Measurements from ENCODE around the gene RARB. TPM values are rescaled to one million over a fixed set of nuclear protein-coding genes. Genes with fewer than 3 reads are reported as not detected.

The RARB gene
- total and polyA plus RNA-seq, 9 of the 15 experiments (the other 6 are each of a cell fraction or from before 2014, with no cell fraction given): 0.15 to 1.3 (median 0.27) TPM

DNA sequence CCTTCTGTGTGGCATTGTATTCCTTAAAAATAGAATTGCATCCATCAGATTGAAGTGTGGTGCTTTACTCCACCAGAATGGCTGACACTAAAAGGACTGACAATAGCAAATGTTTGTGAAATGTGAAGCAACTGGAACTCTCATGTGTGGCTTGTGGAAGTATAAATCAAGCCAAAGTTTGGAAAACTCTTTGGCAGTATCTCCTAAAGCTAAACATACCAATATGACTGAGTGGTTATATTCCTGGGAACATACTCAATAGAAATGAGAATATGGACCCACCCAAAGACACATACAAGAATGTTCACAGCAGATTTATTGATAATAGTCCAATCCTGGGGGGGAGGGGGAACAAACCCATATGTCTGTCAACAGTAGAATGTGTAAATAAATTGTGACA lies 87.1 kb downstream of the RARB start:
- Histone ChIP-seq H3K27ac (ENCODE audit: extremely low read depth, low read depth, low read length) (no peak overlapping the region), H3K9me3 (replicated peaks; ENCODE audit: control insufficient read depth, insufficient read depth, low read depth, low read length) (no peaks in the 10 kb centered on the region), H4K20me1 (replicated peaks; ENCODE audit: control insufficient read depth, insufficient read depth, low read length) (no peaks in the 10 kb centered on the region), H3K4me2 (ENCODE audit: insufficient read depth, low read length) (no peak overlapping the region), H3K9ac (ENCODE audit: insufficient read depth in 1 of 2, low read depth in 2 of 2, low read length in 2 of 2) (no peak overlapping the region), H3K4me1 (replicated peaks in 1 of 2; ENCODE audit: control insufficient read depth in 2 of 2, insufficient read depth in 2 of 2, low read length in 2 of 2) (no peaks in the 10 kb centered on the region), H3K79me2 (ENCODE audit: control insufficient read depth, insufficient read depth, low read length) (no peaks in the 10 kb centered on the region), H3K9me1 (ENCODE audit: control insufficient read depth, insufficient read depth, low read length) (no peaks in the 10 kb centered on the region), H3K36me3 (ENCODE audit: control insufficient read depth, insufficient read depth, low read length) (no peaks in the 10 kb centered on the region), H3K27me3 (ENCODE audit: control insufficient read depth in 2 of 2, insufficient read depth in 2 of 2, low read length in 2 of 2) (peaks cover 0 to 6% of the 10 kb centered on the region in 2 experiments; a peak in 2 of 5 replicates), H2AFZ (ENCODE audit: low read depth, low read length) (no peak overlapping the region), H3K4me3 (no peak overlapping the region)
- POLR2A ChIA-PET: no interaction called here
- TF ChIP-seq ZNF785 (CRISPR knock-in tag; IDR thresholded peaks at IDR 0.05): no peak
- TF ChIP-seq ASH1L (IDR thresholded peaks at IDR 0.05; ENCODE audit: borderline replicate concordance, low read depth, partially characterized antibody): no peak
- TF ChIP-seq ZNF3 (CRISPR knock-in tag; IDR thresholded peaks at IDR 0.05): no peak
- TF ChIP-seq FOXP1 (CRISPR knock-in tag; IDR thresholded peaks at IDR 0.05): no peak
- TF ChIP-seq, protein P1, sequence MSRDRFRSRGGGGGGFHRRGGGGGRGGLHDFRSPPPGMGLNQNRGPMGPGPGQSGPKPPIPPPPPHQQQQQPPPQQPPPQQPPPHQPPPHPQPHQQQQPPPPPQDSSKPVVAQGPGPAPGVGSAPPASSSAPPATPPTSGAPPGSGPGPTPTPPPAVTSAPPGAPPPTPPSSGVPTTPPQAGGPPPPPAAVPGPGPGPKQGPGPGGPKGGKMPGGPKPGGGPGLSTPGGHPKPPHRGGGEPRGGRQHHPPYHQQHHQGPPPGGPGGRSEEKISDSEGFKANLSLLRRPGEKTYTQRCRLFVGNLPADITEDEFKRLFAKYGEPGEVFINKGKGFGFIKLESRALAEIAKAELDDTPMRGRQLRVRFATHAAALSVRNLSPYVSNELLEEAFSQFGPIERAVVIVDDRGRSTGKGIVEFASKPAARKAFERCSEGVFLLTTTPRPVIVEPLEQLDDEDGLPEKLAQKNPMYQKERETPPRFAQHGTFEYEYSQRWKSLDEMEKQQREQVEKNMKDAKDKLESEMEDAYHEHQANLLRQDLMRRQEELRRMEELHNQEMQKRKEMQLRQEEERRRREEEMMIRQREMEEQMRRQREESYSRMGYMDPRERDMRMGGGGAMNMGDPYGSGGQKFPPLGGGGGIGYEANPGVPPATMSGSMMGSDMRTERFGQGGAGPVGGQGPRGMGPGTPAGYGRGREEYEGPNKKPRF (IDR thresholded peaks at IDR 0.05; ENCODE audit: low read depth, low read length): no peak
- TF ChIP-seq SMAD3 (CRISPR knock-in tag; conservative IDR thresholded peaks at IDR 0.05): no peak
- TF ChIP-seq TRIM28 (IDR thresholded peaks at IDR 0.05): no peak
- TF ChIP-seq RBM17 (IDR thresholded peaks at IDR 0.05; ENCODE audit: borderline replicate concordance, low read depth, low read length): no peak
- TF ChIP-seq ZEB2 (IDR thresholded peaks at IDR 0.05): no peak
- TF ChIP-seq RB1 (IDR thresholded peaks at IDR 0.05; ENCODE audit: low read depth): no peak
- TF ChIP-seq U2AF1 (optimal IDR thresholded peaks at IDR 0.05; ENCODE audit: low read depth, low read length): no peak
- TF ChIP-seq ARNT (IDR thresholded peaks at IDR 0.05): no peak
- no peak for TF ChIP-seq MCM5 (IDR thresholded peaks at IDR 0.05; ENCODE audit: low read depth)
- no peak for TF ChIP-seq TCFL5 (CRISPR knock-in tag; conservative IDR thresholded peaks at IDR 0.05)
- no peak for TF ChIP-seq KHSRP (IDR thresholded peaks at IDR 0.05)
- TF ChIP-seq KDM4B (IDR thresholded peaks at IDR 0.05; ENCODE audit: borderline replicate concordance in 2 of 2, low read depth in 1 of 2): no peak
- no peak for TF ChIP-seq ZNF165 (CRISPR knock-in tag; IDR thresholded peaks at IDR 0.05; ENCODE audit: borderline replicate concordance)
- TF ChIP-seq MYC (IDR thresholded peaks at IDR 0.05; ENCODE audit: low read depth, low read length): no peak
- no peak for TF ChIP-seq MYC (CRISPR knock-in tag; IDR thresholded peaks at IDR 0.05; ENCODE audit: borderline replicate concordance, low read depth)
- no peak for TF ChIP-seq TEAD2 (tag; IDR thresholded peaks at IDR 0.05)
- TF ChIP-seq ZNF316 (IDR thresholded peaks at IDR 0.05): no peak
- no peak for ATAC-seq
- CTCF ChIA-PET (ENCODE audit: low intra/inter-chr PET ratio): no interaction called here
- BruUV-seq (replicated peaks): no TSS peak
- no peak for DNase-seq (ENCODE audit: extremely low read depth in 1 of 4, low spot score in 3 of 4)
- no peak for FAIRE-seq
- intact Hi-C loops (cut with micrococcal nuclease): no loop called here
- in situ Hi-C loops (cut with MboI): no loop called here

All from K562 (cell line).